ENCODE measurements around the gene OAT. TPM values are rescaled to one million over a fixed set of nuclear protein-coding genes. Genes with fewer than 3 reads are reported as not detected.
"Not testable (repeated sequence)": the region's sequence is repeated elsewhere in the genome, so short reads cannot be mapped to it uniquely, and the experiment has no call there.

The OAT gene
- total RNA-seq, 1 experiment from 2014 or later: 67.9 TPM

DNA sequence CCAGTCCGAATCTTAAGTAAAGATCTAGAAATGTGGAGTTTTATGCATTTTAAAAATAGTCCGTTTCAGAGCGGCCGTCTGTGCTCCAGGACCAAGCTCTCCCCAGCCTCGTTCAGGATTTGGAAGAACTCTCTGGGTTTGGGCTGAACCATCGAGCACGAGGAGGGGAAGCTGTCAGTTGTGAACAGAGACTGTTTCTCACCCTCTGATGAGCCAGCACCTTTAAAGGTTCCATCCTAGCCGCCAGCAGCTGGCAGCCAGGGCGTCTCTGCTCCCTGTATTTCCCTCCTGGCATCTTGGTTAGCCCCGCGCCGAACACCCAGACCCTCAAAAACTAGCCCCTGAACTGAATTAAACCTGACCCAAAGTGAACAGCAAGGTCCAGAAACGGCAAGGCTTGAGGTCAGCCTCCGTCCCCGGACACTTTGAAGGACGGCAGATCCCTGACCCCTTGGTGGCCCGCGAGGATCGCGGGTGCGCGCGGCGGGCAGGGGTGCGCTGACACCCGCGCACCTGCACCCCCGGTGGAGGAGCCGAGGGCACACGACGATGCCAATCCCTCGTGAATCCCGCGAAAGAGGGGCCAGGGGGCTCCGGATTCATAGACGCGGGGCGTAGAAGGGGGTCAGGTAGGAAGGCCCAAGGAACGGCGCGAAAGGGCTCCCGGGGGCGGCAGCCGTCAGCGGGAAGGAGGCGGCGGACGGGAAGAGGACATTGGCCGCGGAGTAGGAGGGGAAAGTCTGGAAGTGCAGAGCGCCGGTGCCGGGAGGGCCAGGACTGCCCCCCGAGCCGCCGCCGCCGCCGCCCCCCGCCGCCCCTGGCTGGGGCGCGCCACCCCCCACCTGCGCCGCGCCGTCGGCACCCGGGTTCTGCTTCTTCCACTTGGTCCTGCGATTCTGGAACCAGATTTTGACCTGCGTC lies 28.4 kb upstream of the OAT start:
- Histone ChIP-seq H2BK12ac (ENCODE audit: insufficient read length, low read depth, low read length) (no peak overlapping the region), H3K79me1 (ENCODE audit: insufficient read depth, low read depth, low read length, poor library complexity, severe bottlenecking) (no peaks in the 10 kb centered on the region), H4K5ac (ENCODE audit: insufficient read length, low read depth, low read length) (no peak overlapping the region), H3K79me2 (ENCODE audit: insufficient read depth, low read length) (no peaks in the 10 kb centered on the region), H3K4me2 (ENCODE audit: insufficient read depth, insufficient read length, low read length) (peak overlapping the region; percentile 72), H3K4me1 (ENCODE audit: insufficient read depth, low read length) (peaks cover 6% of the 10 kb centered on the region; the same call in 1 of the 2 replicates), H3K27ac (ENCODE audit: insufficient read length, low read depth, low read length) (no peak overlapping the region), H3T11ph (ENCODE audit: low read length) (no peak overlapping the region), H2AFZ (ENCODE audit: low read length) (no peak overlapping the region), H3K27me3 (ENCODE audit: insufficient read depth, low read length) (peaks cover 15% of the 10 kb centered on the region; the same call in 1 of the 2 replicates), H3K4ac (ENCODE audit: low read depth, low read length) (no peak overlapping the region), H3K23ac (ENCODE audit: insufficient read length, low read depth, low read length) (no peak overlapping the region), H2BK15ac (ENCODE audit: low read depth, low read length) (no peak overlapping the region), H4K91ac (ENCODE audit: insufficient read length, low read depth, low read length) (no peak overlapping the region), H3K9ac (ENCODE audit: extremely low read depth, insufficient read length, low read length) (no peak overlapping the region), H2BK5ac (ENCODE audit: insufficient read length, low read length) (no peak overlapping the region), H2BK20ac (ENCODE audit: low read depth, low read length, poor library complexity, severe bottlenecking) (no peak overlapping the region), H4K8ac (replicated peaks; ENCODE audit: insufficient read length, low read depth, low read length) (no peak overlapping the region), H2AK5ac (ENCODE audit: insufficient read length, low read length) (no peak overlapping the region), H4K20me1 (ENCODE audit: control insufficient read depth, insufficient read depth, insufficient read length) (no peaks in the 10 kb centered on the region), H3K14ac (ENCODE audit: insufficient read depth, low read length) (no peak overlapping the region; the same call in 1 of the 2 replicates), H3K9me3 (ENCODE audit: control insufficient read depth, low read depth, low read length) (no peaks in the 10 kb centered on the region), H3K56ac (ENCODE audit: insufficient read length, low read depth, low read length) (no peak overlapping the region), H2BK120ac (ENCODE audit: low read depth, low read length, poor library complexity, severe bottlenecking) (no peak overlapping the region), H3K23me2 (ENCODE audit: insufficient read length, low read depth, low read length, poor library complexity, severe bottlenecking) (peaks cover 23% of the 10 kb centered on the region), H3K18ac (ENCODE audit: insufficient read length, low read depth, low read length) (no peak overlapping the region)
- TF ChIP-seq, protein P1, sequence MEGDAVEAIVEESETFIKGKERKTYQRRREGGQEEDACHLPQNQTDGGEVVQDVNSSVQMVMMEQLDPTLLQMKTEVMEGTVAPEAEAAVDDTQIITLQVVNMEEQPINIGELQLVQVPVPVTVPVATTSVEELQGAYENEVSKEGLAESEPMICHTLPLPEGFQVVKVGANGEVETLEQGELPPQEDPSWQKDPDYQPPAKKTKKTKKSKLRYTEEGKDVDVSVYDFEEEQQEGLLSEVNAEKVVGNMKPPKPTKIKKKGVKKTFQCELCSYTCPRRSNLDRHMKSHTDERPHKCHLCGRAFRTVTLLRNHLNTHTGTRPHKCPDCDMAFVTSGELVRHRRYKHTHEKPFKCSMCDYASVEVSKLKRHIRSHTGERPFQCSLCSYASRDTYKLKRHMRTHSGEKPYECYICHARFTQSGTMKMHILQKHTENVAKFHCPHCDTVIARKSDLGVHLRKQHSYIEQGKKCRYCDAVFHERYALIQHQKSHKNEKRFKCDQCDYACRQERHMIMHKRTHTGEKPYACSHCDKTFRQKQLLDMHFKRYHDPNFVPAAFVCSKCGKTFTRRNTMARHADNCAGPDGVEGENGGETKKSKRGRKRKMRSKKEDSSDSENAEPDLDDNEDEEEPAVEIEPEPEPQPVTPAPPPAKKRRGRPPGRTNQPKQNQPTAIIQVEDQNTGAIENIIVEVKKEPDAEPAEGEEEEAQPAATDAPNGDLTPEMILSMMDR (conservative IDR thresholded peaks at IDR 0.05): no peak
- peak overlapping the region; percentile 67 to 76 for H3K4me3 Mint-ChIP-seq
- no peak overlapping the region for H3K27ac Mint-ChIP-seq
- no peak for DNase-seq
- peaks cover 67% of the 10 kb centered on the region for H3K27me3 Mint-ChIP-seq (ENCODE audit: low read depth)
- peaks cover 0 to 9% (median 0%) of the 10 kb centered on the region in 3 experiments; a peak in 3 of 7 replicates for H3K36me3 Mint-ChIP-seq (ENCODE audit: insufficient read depth in 1 of 3, low read depth in 3 of 3)
- H3K4me1 Mint-ChIP-seq: peaks cover 32 to 37% of the 10 kb centered on the region in 2 experiments
- WGBS (ENCODE audit: extremely low coverage, insufficient read length, low lambda C conversion rate): no CpG with 5 or more reads among the region's 71 CpGs
- H3K9me3 Mint-ChIP-seq: no peaks in the 10 kb centered on the region; a peak in 2 of 5 replicates

- H3K23ac ChIP-seq (ENCODE audit: insufficient read length, low read depth, low read length); H3K79me2 ChIP-seq (ENCODE audit: insufficient read depth, low read length); H2AK5ac ChIP-seq (ENCODE audit: insufficient read length, low read length); H2BK120ac ChIP-seq (ENCODE audit: low read depth, low read length, poor library complexity, severe bottlenecking); H3K23me2 ChIP-seq (ENCODE audit: insufficient read length, low read depth, low read length, poor library complexity, severe bottlenecking); H3K27ac ChIP-seq (ENCODE audit: insufficient read length, low read depth, low read length); H3K56ac ChIP-seq (ENCODE audit: insufficient read length, low read depth, low read length); H3K36me3 Mint-ChIP-seq (ENCODE audit: insufficient read depth in 1 of 3, low read depth in 3 of 3); H3K14ac ChIP-seq (ENCODE audit: insufficient read depth, low read length); H3K9me3 ChIP-seq (ENCODE audit: control insufficient read depth, low read depth, low read length); H3K4ac ChIP-seq (ENCODE audit: low read depth, low read length); H3K9ac ChIP-seq (ENCODE audit: extremely low read depth, insufficient read length, low read length); H3K18ac ChIP-seq (ENCODE audit: insufficient read length, low read depth, low read length); H3K4me1 Mint-ChIP-seq; H3K4me2 ChIP-seq (ENCODE audit: insufficient read depth, insufficient read length, low read length); H2BK15ac ChIP-seq (ENCODE audit: low read depth, low read length); H2BK5ac ChIP-seq (ENCODE audit: insufficient read length, low read length); H2BK20ac ChIP-seq (ENCODE audit: low read depth, low read length, poor library complexity, severe bottlenecking); H3K27me3 ChIP-seq (ENCODE audit: insufficient read depth, low read length); H3K9me3 Mint-ChIP-seq; H3T11ph ChIP-seq (ENCODE audit: low read length); H4K20me1 ChIP-seq (ENCODE audit: control insufficient read depth, insufficient read depth, insufficient read length); H2BK12ac ChIP-seq (ENCODE audit: insufficient read length, low read depth, low read length); H3K4me3 Mint-ChIP-seq; H3K27ac Mint-ChIP-seq; H4K91ac ChIP-seq (ENCODE audit: insufficient read length, low read depth, low read length); H2AFZ ChIP-seq (ENCODE audit: low read length); DNase-seq; H4K8ac ChIP-seq (replicated peaks; ENCODE audit: insufficient read length, low read depth, low read length); H3K4me1 ChIP-seq (ENCODE audit: insufficient read depth, low read length); H4K5ac ChIP-seq (ENCODE audit: insufficient read length, low read depth, low read length); H3K79me1 ChIP-seq (ENCODE audit: insufficient read depth, low read depth, low read length, poor library complexity, severe bottlenecking): not testable (repeated sequence)
- no CpG with 5 or more reads among the region's 5 CpGs for WGBS (ENCODE audit: extremely low coverage, insufficient read length, low lambda C conversion rate)
- peaks cover 25% of the 10 kb centered on the region for H3K27me3 Mint-ChIP-seq (ENCODE audit: low read depth)
These were observed 23.0 kb upstream of the OAT start for GRCh38 chr10:124441694-124442093.
